Measurements from ENCODE around the gene XPO5.
"Not testable (repeated sequence)": the region's sequence is repeated elsewhere in the genome, so short reads cannot be mapped to it uniquely, and the experiment has no call there.

The XPO5 gene

GRCh38 chr6:43506667-43507471 is 69.0 kb downstream of the XPO5 start:
- no peaks in the 10 kb centered on the region for H3K4me1 ChIP-seq (ENCODE audit: control insufficient read depth, insufficient read depth, low read length, poor library complexity, severe bottlenecking)
- peaks cover 48% of the 10 kb centered on the region for H3K36me3 ChIP-seq (ENCODE audit: control insufficient read depth, insufficient read depth, low read length)
- H3K27ac ChIP-seq (ENCODE audit: low read depth, low read length, severe bottlenecking) = no peak overlapping the region
- no peaks in the 10 kb centered on the region for H3K9me3 ChIP-seq (ENCODE audit: control insufficient read depth, low read length)
- WGBS, 2 experiments (ENCODE audit: insufficient coverage in 2 of 2) = 34 to 43% methylated on average over 12 to 14 of the region's 14 CpGs
- H3K4me3 ChIP-seq (ENCODE audit: extremely low read depth, insufficient read depth, low read length, poor library complexity, severe bottlenecking) = no peak overlapping the region

GRCh38 chr6:43506171-43506570 is 69.7 kb downstream of the XPO5 start:
- Histone ChIP-seq H3K4me3 (ENCODE audit: extremely low read depth, insufficient read depth, low read length, poor library complexity, severe bottlenecking) (no peak overlapping the region), H3K27ac (ENCODE audit: low read depth, low read length, severe bottlenecking) (no peak overlapping the region), H3K4me1 (ENCODE audit: control insufficient read depth, insufficient read depth, low read length, poor library complexity, severe bottlenecking) (no peaks in the 10 kb centered on the region), H3K36me3 (ENCODE audit: control insufficient read depth, insufficient read depth, low read length) (peaks cover 47% of the 10 kb centered on the region), H3K9me3 (ENCODE audit: control insufficient read depth, low read length) (no peaks in the 10 kb centered on the region)
- WGBS, 2 experiments (ENCODE audit: insufficient coverage in 2 of 2) = no CpG with 5 or more reads among the region's 3 CpGs

- Histone ChIP-seq H3K4me1 (ENCODE audit: control insufficient read depth, insufficient read depth, low read length, poor library complexity, severe bottlenecking) (no peaks in the 10 kb centered on the region), H3K36me3 (ENCODE audit: control insufficient read depth, insufficient read depth, low read length) (peaks cover 49% of the 10 kb centered on the region), H3K9me3 (ENCODE audit: control insufficient read depth, low read length) (no peaks in the 10 kb centered on the region), H3K4me3 (ENCODE audit: extremely low read depth, insufficient read depth, low read length, poor library complexity, severe bottlenecking) (no peak overlapping the region), H3K27ac (ENCODE audit: low read depth, low read length, severe bottlenecking) (no peak overlapping the region)
- 92 to 98% methylated on average over 6 of the region's 6 CpGs for WGBS, 2 experiments (ENCODE audit: insufficient coverage in 2 of 2)
Measured at GRCh38 chr6:43505718-43506117, 70.1 kb downstream of the XPO5 start.

GRCh38 chr6:43504756-43505593 is 70.9 kb downstream of the XPO5 start:
- peaks cover 54% of the 10 kb centered on the region for H3K36me3 ChIP-seq (ENCODE audit: control insufficient read depth, insufficient read depth, low read length)
- WGBS, 2 experiments (ENCODE audit: insufficient coverage in 2 of 2) = 96% methylated on average over 14 to 19 of the region's 26 CpGs

GRCh38 chr6:43503443-43503842 is 72.4 kb downstream of the XPO5 start:
- Histone ChIP-seq H3K36me3 (ENCODE audit: control insufficient read depth, insufficient read depth, low read length) (peaks cover 70% of the 10 kb centered on the region), H3K4me1 (ENCODE audit: control insufficient read depth, insufficient read depth, low read length, poor library complexity, severe bottlenecking) (no peaks in the 10 kb centered on the region), H3K9me3 (ENCODE audit: control insufficient read depth, low read length) (no peaks in the 10 kb centered on the region), H3K27ac (ENCODE audit: low read depth, low read length, severe bottlenecking) (no peak overlapping the region), H3K4me3 (ENCODE audit: extremely low read depth, insufficient read depth, low read length, poor library complexity, severe bottlenecking) (no peak overlapping the region)
- WGBS, 2 experiments (ENCODE audit: insufficient coverage in 2 of 2) = 95 to 98% methylated on average over 8 of the region's 8 CpGs

More at GRCh38 chr6:43504756-43505593, 70.9 kb downstream of the XPO5 start:
- Histone ChIP-seq H3K4me1 (ENCODE audit: control insufficient read depth, insufficient read depth, low read length, poor library complexity, severe bottlenecking) (no peaks in the 10 kb centered on the region), H3K4me3 (ENCODE audit: extremely low read depth, insufficient read depth, low read length, poor library complexity, severe bottlenecking) (no peak overlapping the region), H3K27ac (ENCODE audit: low read depth, low read length, severe bottlenecking) (no peak overlapping the region), H3K9me3 (ENCODE audit: control insufficient read depth, low read length) (no peaks in the 10 kb centered on the region)

GRCh38 chr6:43502666-43503065 is 73.2 kb downstream of the XPO5 start:
- 100% methylated on average over 2 to 3 of the region's 4 CpGs for WGBS, 2 experiments (ENCODE audit: insufficient coverage in 2 of 2)
- Histone ChIP-seq H3K27ac (ENCODE audit: low read depth, low read length, severe bottlenecking) (no peak overlapping the region), H3K9me3 (ENCODE audit: control insufficient read depth, low read length) (no peaks in the 10 kb centered on the region), H3K4me3 (ENCODE audit: extremely low read depth, insufficient read depth, low read length, poor library complexity, severe bottlenecking) (no peak overlapping the region), H3K4me1 (ENCODE audit: control insufficient read depth, insufficient read depth, low read length, poor library complexity, severe bottlenecking) (no peaks in the 10 kb centered on the region), H3K36me3 (ENCODE audit: control insufficient read depth, insufficient read depth, low read length) (peaks cover 78% of the 10 kb centered on the region)

GRCh38 chr6:43500921-43501320 is 74.9 kb downstream of the XPO5 start:
- Histone ChIP-seq H3K4me3 (ENCODE audit: extremely low read depth, insufficient read depth, low read length, poor library complexity, severe bottlenecking) (no peak overlapping the region), H3K27ac (ENCODE audit: low read depth, low read length, severe bottlenecking) (no peak overlapping the region), H3K4me1 (ENCODE audit: control insufficient read depth, insufficient read depth, low read length, poor library complexity, severe bottlenecking) (peaks cover 15% of the 10 kb centered on the region), H3K9me3 (ENCODE audit: control insufficient read depth, low read length) (no peaks in the 10 kb centered on the region), H3K36me3 (ENCODE audit: control insufficient read depth, insufficient read depth, low read length) (peaks cover 82% of the 10 kb centered on the region)
- WGBS, 2 experiments (ENCODE audit: insufficient coverage in 2 of 2) = 95 to 100% methylated on average over 1 to 3 of the region's 3 CpGs

GRCh38 chr6:43499028-43499815 is 76.6 kb downstream of the XPO5 start:
- 96% methylated on average over 12 of the region's 12 CpGs for WGBS, 2 experiments (ENCODE audit: insufficient coverage in 2 of 2)
- Histone ChIP-seq H3K4me1 (ENCODE audit: control insufficient read depth, insufficient read depth, low read length, poor library complexity, severe bottlenecking) (peaks cover 32% of the 10 kb centered on the region), H3K4me3 (ENCODE audit: extremely low read depth, insufficient read depth, low read length, poor library complexity, severe bottlenecking) (no peak overlapping the region), H3K36me3 (ENCODE audit: control insufficient read depth, insufficient read depth, low read length) (peaks cover 65% of the 10 kb centered on the region), H3K9me3 (ENCODE audit: control insufficient read depth, low read length) (no peaks in the 10 kb centered on the region), H3K27ac (ENCODE audit: low read depth, low read length, severe bottlenecking) (no peak overlapping the region)

GRCh38 chr6:43498291-43498690 is 77.5 kb downstream of the XPO5 start:
- H3K27ac ChIP-seq (ENCODE audit: low read depth, low read length, severe bottlenecking); H3K9me3 ChIP-seq (ENCODE audit: control insufficient read depth, low read length); H3K4me3 ChIP-seq (ENCODE audit: extremely low read depth, insufficient read depth, low read length, poor library complexity, severe bottlenecking): not testable (repeated sequence)
- WGBS, 2 experiments (ENCODE audit: insufficient coverage in 2 of 2) = 94 to 95% methylated on average over 4 to 5 of the region's 5 CpGs
- peaks cover 41% of the 10 kb centered on the region for H3K4me1 ChIP-seq (ENCODE audit: control insufficient read depth, insufficient read depth, low read length, poor library complexity, severe bottlenecking)
- H3K36me3 ChIP-seq (ENCODE audit: control insufficient read depth, insufficient read depth, low read length) = peaks cover 59% of the 10 kb centered on the region

GRCh38 chr6:43497689-43498088 is 78.1 kb downstream of the XPO5 start:
- no peak overlapping the region for H3K27ac ChIP-seq (ENCODE audit: low read depth, low read length, severe bottlenecking)
- peaks cover 47% of the 10 kb centered on the region for H3K4me1 ChIP-seq (ENCODE audit: control insufficient read depth, insufficient read depth, low read length, poor library complexity, severe bottlenecking)
- H3K4me3 ChIP-seq (ENCODE audit: extremely low read depth, insufficient read depth, low read length, poor library complexity, severe bottlenecking) = no peak overlapping the region
- H3K36me3 ChIP-seq (ENCODE audit: control insufficient read depth, insufficient read depth, low read length) = peaks cover 54% of the 10 kb centered on the region
- H3K9me3 ChIP-seq (ENCODE audit: control insufficient read depth, low read length) = no peaks in the 10 kb centered on the region
- WGBS, 2 experiments (ENCODE audit: insufficient coverage in 2 of 2) = 91 to 100% methylated on average over 4 to 8 of the region's 12 CpGs
